ENCODE data around the gene FA2H.
A peak's percentile ranks its signal among the peaks of the same experiment; 100 is the strongest.
"Not testable (repeated sequence)": the region's sequence is repeated elsewhere in the genome, so short reads cannot be mapped to it uniquely, and the experiment has no call there.

FA2H gene

GRCh38 chr16:74774223-74775139 lies at the start of gene FA2H:
FA2H (minus strand) TSS chr16:74774820; CDS start chr16:74774755, 65 bp downstream.
- DNase-seq, result peak; percentile 79

- DNase-seq, result no peak
Observed at GRCh38 chr16:74817851-74818250, 43.2 kb upstream of the FA2H start.

- peak; percentile 88 for DNase-seq
Observed at GRCh38 chr16:74813109-74813641, 38.6 kb upstream of the FA2H start.

- DNase-seq, result no peak
Observed at GRCh38 chr16:74811911-74812310, 37.3 kb upstream of the FA2H start.

- not testable (repeated sequence) for DNase-seq
Observed at GRCh38 chr16:74811216-74811615, 36.6 kb upstream of the FA2H start.

- DNase-seq, result no peak
Observed at GRCh38 chr16:74807052-74807646, 32.5 kb upstream of the FA2H start.

GRCh38 chr16:74800216-74800871 lies 25.7 kb upstream of the FA2H start:
- no peak for DNase-seq

- no peak for DNase-seq
Observed at GRCh38 chr16:74797414-74797813, 22.8 kb upstream of the FA2H start.

GRCh38 chr16:74795104-74795503 lies 20.5 kb upstream of the FA2H start:
- no peak for DNase-seq

- no peak for DNase-seq
Observed at GRCh38 chr16:74794668-74795067, 20.0 kb upstream of the FA2H start.

- DNase-seq, result no peak
Observed at GRCh38 chr16:74793571-74793970, 19.0 kb upstream of the FA2H start.

- no peak for DNase-seq
Observed at GRCh38 chr16:74792225-74792624, 17.6 kb upstream of the FA2H start.

- not testable (repeated sequence) for DNase-seq
Observed at GRCh38 chr16:74791749-74792148, 17.1 kb upstream of the FA2H start.

- DNase-seq, result no peak
Observed at GRCh38 chr16:74788108-74788507, 13.5 kb upstream of the FA2H start.

GRCh38 chr16:74785031-74785430 lies 10.4 kb upstream of the FA2H start:
- DNase-seq, result no peak

GRCh38 chr16:74778646-74779045 lies 4.0 kb upstream of the FA2H start:
- no peak for DNase-seq

GRCh38 chr16:74776926-74777325 lies 2.3 kb upstream of the FA2H start:
- no peak for DNase-seq

- no peak for DNase-seq
Observed at GRCh38 chr16:74775255-74775654, 635 bp upstream of the FA2H start.

- no peak for DNase-seq
Observed at GRCh38 chr16:74773446-74774222, 986 bp downstream of the FA2H start.

- DNase-seq, result no peak
Observed at GRCh38 chr16:74771656-74772315, 2.8 kb downstream of the FA2H start.

GRCh38 chr16:74770831-74771526 lies 3.6 kb downstream of the FA2H start:
- peak; percentile 37 for DNase-seq
